Loucy (cell line): ENCODE data around the gene UNC93A.

ENCODE experiments used
- EZH2phosphoT487 ChIP-seq: fragments of 200-600 bp; IDR thresholded peaks from 2 replicates; pipeline ENCODE4 v1.6.1; 2018; ENCODE audit warnings: antibody characterized with exemption, mild to moderate bottlenecking, moderate library complexity, borderline replicate concordance
- TF ChIP-seq, protein P1 (sequence below): fragments of 200-600 bp; sonication (generic); conservative IDR thresholded peaks from 2 replicates; pipeline ENCODE4 v1.5.1; 2014; ENCODE audit warnings: mild to moderate bottlenecking, antibody characterized with exemption, low read length

DNA sequence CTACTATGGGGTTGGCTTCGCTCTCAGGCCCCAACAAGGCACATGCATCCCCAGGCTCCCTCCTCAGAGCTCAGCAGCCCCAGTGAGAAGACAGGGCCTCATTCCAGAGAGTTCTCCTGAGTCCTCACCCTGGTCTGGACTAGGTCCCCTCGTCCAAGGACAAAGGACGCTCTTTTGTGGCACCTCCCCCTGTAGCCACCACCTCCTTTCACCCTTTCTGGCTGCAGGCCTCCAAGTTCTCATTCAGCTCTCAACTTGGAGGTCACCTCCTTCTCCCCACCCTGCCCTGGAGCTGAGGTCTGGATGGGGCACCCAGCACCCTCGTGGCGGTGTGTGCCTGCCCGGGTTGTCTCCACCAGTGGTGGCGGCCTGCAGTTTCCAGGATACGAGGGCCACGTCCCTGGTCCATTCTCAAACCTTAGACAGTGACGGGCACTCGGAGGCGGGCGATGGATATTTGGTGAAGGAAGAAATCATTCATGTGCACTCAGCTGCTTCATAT lies 2.5 kb downstream of the UNC93A start:
- TF ChIP-seq, protein P1, sequence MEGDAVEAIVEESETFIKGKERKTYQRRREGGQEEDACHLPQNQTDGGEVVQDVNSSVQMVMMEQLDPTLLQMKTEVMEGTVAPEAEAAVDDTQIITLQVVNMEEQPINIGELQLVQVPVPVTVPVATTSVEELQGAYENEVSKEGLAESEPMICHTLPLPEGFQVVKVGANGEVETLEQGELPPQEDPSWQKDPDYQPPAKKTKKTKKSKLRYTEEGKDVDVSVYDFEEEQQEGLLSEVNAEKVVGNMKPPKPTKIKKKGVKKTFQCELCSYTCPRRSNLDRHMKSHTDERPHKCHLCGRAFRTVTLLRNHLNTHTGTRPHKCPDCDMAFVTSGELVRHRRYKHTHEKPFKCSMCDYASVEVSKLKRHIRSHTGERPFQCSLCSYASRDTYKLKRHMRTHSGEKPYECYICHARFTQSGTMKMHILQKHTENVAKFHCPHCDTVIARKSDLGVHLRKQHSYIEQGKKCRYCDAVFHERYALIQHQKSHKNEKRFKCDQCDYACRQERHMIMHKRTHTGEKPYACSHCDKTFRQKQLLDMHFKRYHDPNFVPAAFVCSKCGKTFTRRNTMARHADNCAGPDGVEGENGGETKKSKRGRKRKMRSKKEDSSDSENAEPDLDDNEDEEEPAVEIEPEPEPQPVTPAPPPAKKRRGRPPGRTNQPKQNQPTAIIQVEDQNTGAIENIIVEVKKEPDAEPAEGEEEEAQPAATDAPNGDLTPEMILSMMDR: no peak
- TF ChIP-seq EZH2phosphoT487: no peak
